ENCODE data around the gene SLC22A7. TPM values are rescaled to one million over a fixed set of nuclear protein-coding genes. Genes with fewer than 3 reads are reported as not detected.

Gene SLC22A7
- total RNA-seq, 1 donor from 2014 or later = not detected

DNA sequence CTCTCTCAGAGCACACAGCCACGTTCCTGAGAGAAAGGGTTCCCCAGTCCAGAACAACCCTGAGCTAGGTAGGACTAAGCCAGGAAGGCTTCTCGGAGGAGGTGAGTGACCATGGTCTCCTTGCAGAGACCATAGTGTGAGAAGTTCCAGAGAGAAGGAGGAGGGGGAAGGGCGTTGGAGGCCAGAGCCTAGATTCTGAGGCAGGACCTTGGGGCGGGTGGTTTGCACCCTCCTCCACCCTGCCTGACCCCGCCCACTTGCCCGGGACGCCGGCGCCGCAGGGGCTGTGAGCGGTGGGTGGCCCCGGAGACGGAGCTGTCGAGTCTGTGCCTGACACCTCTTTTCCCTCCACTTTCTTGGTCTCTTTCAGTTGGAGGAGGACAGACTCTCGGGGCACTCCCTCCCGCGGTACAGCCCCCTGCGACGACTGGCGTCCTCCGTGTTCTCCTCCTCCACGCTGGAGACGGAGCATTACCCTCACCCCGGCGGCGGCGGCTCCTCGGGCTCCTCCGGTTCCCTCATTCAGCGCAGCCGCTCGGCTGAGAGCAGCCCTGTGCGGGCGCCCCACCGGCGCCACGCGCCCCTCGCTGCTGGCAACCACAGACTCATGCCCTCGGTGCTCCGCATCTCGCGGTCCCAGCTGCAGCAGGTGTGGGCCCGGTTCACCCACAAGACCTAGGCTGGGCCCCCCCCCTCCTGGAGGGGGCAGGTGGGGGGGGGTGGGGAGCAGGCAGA, 28.6 kb upstream of the SLC22A7 start:
- H2AFZ ChIP-seq (replicated peaks) = peak overlapping the region; percentile 57
- no peaks in the 10 kb centered on the region for H3K9me3 Mint-ChIP-seq
- H3K4me2 ChIP-seq = peak overlapping the region; percentile 71
- H3K27me3 Mint-ChIP-seq (ENCODE audit: insufficient read depth, low read depth) = peaks cover 35% of the 10 kb centered on the region
- H3K27ac ChIP-seq = no peak overlapping the region
- no peak overlapping the region for H3K9ac ChIP-seq
- DNase-seq (ENCODE audit: low spot score) = peak; percentile 48
- H3K9me3 ChIP-seq (ENCODE audit: low read depth) = no peaks in the 10 kb centered on the region
- no peak for TF ChIP-seq EZH2phosphoT487 (IDR thresholded peaks at IDR 0.05)
- TF ChIP-seq EZH2 (IDR thresholded peaks at IDR 0.05) = no peak
- TF ChIP-seq, protein P1, sequence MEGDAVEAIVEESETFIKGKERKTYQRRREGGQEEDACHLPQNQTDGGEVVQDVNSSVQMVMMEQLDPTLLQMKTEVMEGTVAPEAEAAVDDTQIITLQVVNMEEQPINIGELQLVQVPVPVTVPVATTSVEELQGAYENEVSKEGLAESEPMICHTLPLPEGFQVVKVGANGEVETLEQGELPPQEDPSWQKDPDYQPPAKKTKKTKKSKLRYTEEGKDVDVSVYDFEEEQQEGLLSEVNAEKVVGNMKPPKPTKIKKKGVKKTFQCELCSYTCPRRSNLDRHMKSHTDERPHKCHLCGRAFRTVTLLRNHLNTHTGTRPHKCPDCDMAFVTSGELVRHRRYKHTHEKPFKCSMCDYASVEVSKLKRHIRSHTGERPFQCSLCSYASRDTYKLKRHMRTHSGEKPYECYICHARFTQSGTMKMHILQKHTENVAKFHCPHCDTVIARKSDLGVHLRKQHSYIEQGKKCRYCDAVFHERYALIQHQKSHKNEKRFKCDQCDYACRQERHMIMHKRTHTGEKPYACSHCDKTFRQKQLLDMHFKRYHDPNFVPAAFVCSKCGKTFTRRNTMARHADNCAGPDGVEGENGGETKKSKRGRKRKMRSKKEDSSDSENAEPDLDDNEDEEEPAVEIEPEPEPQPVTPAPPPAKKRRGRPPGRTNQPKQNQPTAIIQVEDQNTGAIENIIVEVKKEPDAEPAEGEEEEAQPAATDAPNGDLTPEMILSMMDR (IDR thresholded peaks at IDR 0.05) = no peak
- H4K20me1 ChIP-seq (ENCODE audit: low read depth) = no peaks in the 10 kb centered on the region
- H3K27me3 ChIP-seq = peaks cover 51% of the 10 kb centered on the region
- H3K79me2 ChIP-seq (ENCODE audit: low read depth) = no peaks in the 10 kb centered on the region
- H3F3A ChIP-seq (ENCODE audit: low read depth) = peaks cover 10% of the 10 kb centered on the region
- H3K27ac Mint-ChIP-seq = no peak overlapping the region
- peak overlapping the region; percentile 22 for H3K4me3 ChIP-seq
- H3K36me3 ChIP-seq = no peaks in the 10 kb centered on the region
- H3K4me3 Mint-ChIP-seq = no peak overlapping the region
- peaks cover 17% of the 10 kb centered on the region for H3K4me1 ChIP-seq
- H3K4me1 Mint-ChIP-seq = peaks cover 43% of the 10 kb centered on the region
- H3K36me3 Mint-ChIP-seq = peaks cover 2% of the 10 kb centered on the region

DNA sequence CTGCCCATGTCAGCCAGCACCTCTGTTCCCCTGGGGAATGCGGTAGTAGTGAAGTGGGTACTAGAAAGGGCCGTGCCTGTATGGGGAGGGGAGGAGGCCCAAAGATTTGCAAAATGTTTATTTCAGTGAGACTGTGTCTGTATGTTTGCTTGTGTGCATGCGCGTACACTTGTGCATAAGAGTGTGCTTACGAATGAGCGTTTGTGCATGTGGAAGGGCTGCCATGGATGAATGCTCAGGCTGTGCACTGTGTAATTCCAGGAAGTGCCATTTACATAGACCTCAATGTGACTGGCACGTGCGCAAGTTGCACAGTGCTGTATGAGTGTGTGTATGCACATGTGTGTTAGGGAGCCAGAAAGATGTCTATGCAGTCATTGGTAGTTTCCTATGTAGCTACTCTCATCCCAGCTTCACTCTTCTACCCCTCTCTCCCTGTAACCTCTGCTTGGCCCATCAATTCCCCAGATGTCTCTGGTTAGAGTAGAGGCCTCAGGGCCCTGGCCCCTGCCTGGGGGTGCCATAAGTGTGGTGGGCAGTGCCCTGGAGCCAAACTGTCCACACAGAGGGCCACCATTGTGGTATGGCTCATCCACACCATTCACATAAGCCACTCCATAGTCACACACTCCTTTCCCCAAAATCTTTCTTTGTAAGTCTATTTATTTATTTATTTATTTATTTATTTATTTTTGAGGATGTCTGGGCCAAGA, 26.8 kb upstream of the SLC22A7 start:
- Histone ChIP-seq H4K20me1 (ENCODE audit: low read depth) (no peaks in the 10 kb centered on the region), H2AFZ (replicated peaks) (no peak overlapping the region), H3K9ac (no peak overlapping the region), H3K9me3 (ENCODE audit: low read depth) (no peaks in the 10 kb centered on the region), H3K4me2 (no peak overlapping the region), H3K79me2 (ENCODE audit: low read depth) (no peaks in the 10 kb centered on the region), H3F3A (ENCODE audit: low read depth) (peaks cover 22% of the 10 kb centered on the region), H3K4me1 (peaks cover 31% of the 10 kb centered on the region), H3K4me3 (no peak overlapping the region), H3K27me3 (peaks cover 69% of the 10 kb centered on the region), H3K36me3 (no peaks in the 10 kb centered on the region), H3K27ac (no peak overlapping the region)
- peaks cover 45% of the 10 kb centered on the region for H3K27me3 Mint-ChIP-seq (ENCODE audit: insufficient read depth, low read depth)
- no peak overlapping the region for H3K27ac Mint-ChIP-seq
- DNase-seq (ENCODE audit: low spot score) = no peak
- peaks cover 2% of the 10 kb centered on the region for H3K36me3 Mint-ChIP-seq
- H3K9me3 Mint-ChIP-seq = no peaks in the 10 kb centered on the region
- H3K4me3 Mint-ChIP-seq = peak overlapping the region; percentile 50
- TF ChIP-seq EZH2phosphoT487 (IDR thresholded peaks at IDR 0.05) = no peak
- TF ChIP-seq, protein P1 (IDR thresholded peaks at IDR 0.05) = no peak
- no peak for TF ChIP-seq EZH2 (IDR thresholded peaks at IDR 0.05)
- H3K4me1 Mint-ChIP-seq = peaks cover 47% of the 10 kb centered on the region

DNA sequence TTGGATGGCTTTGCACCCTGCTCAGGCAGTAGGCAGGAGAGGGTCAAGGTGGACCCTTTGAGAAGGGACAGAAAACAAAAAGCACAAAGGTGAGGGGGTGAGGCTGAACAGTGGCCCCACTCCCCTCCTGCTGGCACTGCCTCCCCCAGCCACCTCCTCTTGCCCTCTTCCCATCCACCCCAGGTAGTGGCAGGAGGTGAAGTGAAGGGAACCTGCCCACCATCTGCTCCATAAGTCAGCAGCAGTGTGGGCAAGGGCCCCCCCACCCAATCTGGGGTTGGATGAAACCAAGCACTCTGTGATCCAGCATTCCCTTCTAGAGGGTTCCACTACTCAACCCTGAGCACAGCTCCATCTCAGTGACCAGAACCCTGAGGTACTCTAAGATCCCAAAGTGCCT, 26.1 kb upstream of the SLC22A7 start:
- peaks cover 27% of the 10 kb centered on the region for H3F3A ChIP-seq (ENCODE audit: low read depth)
- Mint-ChIP-seq H3K9me3 (no peaks in the 10 kb centered on the region), H3K4me3 (no peak overlapping the region), H3K4me1 (peaks cover 49% of the 10 kb centered on the region), H3K27ac (no peak overlapping the region), H3K27me3 (ENCODE audit: insufficient read depth, low read depth) (peaks cover 41% of the 10 kb centered on the region), H3K36me3 (peaks cover 2% of the 10 kb centered on the region)
- no peak overlapping the region for H3K9ac ChIP-seq
- H3K4me2 ChIP-seq = no peak overlapping the region
- H3K36me3 ChIP-seq = no peaks in the 10 kb centered on the region
- no peak for TF ChIP-seq EZH2 (IDR thresholded peaks at IDR 0.05)
- TF ChIP-seq, protein P1 (IDR thresholded peaks at IDR 0.05) = no peak
- no peak for TF ChIP-seq EZH2phosphoT487 (IDR thresholded peaks at IDR 0.05)
- H3K27me3 ChIP-seq = peaks cover 70% of the 10 kb centered on the region
- H3K79me2 ChIP-seq (ENCODE audit: low read depth) = no peaks in the 10 kb centered on the region
- no peaks in the 10 kb centered on the region for H3K9me3 ChIP-seq (ENCODE audit: low read depth)
- H3K4me1 ChIP-seq = peaks cover 37% of the 10 kb centered on the region
- no peak overlapping the region for H2AFZ ChIP-seq (replicated peaks)
- no peak for DNase-seq (ENCODE audit: low spot score)
- no peak overlapping the region for H3K4me3 ChIP-seq
- H4K20me1 ChIP-seq (ENCODE audit: low read depth) = no peaks in the 10 kb centered on the region
- no peak overlapping the region for H3K27ac ChIP-seq

Measured in neural progenitor cell (in vitro differentiated cells).